Activated T-cell treated with anti-CD3 and anti-CD28 coated beads, Interleukin-2, amount 50 U/mL, for 72 hours (primary cell): Measurements from ENCODE around the gene SP8. TPM values are rescaled to one million over a fixed set of nuclear protein-coding genes. Genes with fewer than 3 reads are reported as not detected.

Source experiments
- ATAC-seq, 2 donors: fragments of 150-1000 bp; cut with Tn5 transposase; replicated peaks in 1 of 2; 2 replicates each; pipeline ENCODE4 v1.10.0; 2021; ENCODE audit warnings: moderate library complexity in 2 of 2, mild to moderate bottlenecking in 1 of 2
- DNase-seq, 2 donors: peaks; one replicate each; pipeline ENCODE4 v3.0.0; 2021 to 2022; ENCODE audit warnings: mixed read lengths in 1 of 2
- H3K27ac Mint-ChIP-seq: one replicate; pipeline ENCODE4 v1.8.0; 2022; ENCODE audit warnings: mild to moderate bottlenecking, moderate library complexity, mixed read lengths
- H3K27me3 Mint-ChIP-seq: one replicate; pipeline ENCODE4 v1.8.0; 2022; ENCODE audit warnings: low read depth, mixed read lengths
- H3K36me3 Mint-ChIP-seq, 2 donors: one replicate each; pipeline ENCODE4 v1.8.0; 2022; ENCODE audit warnings: mixed read lengths in 2 of 2, mild to moderate bottlenecking in 1 of 2; ENCODE audit not compliant: insufficient read depth in 2 of 2
- H3K4me1 Mint-ChIP-seq: one replicate; pipeline ENCODE4 v1.8.0; 2022; ENCODE audit warnings: low read depth, mixed read lengths
- H3K4me3 Mint-ChIP-seq, 2 donors: one replicate each; pipeline ENCODE4 v1.8.0; 2022; ENCODE audit warnings: mild to moderate bottlenecking in 2 of 2, mixed read lengths in 2 of 2, moderate library complexity in 2 of 2
- H3K9me3 Mint-ChIP-seq, 2 donors: one replicate each; pipeline ENCODE4 v1.8.0; 2022; ENCODE audit warnings: mixed read lengths in 2 of 2
- total RNA-seq, 2 donors: library from RNA; stranded (reverse); gene quantifications; one replicate each; pipeline ENCODE4 v1.2.3, GENCODE V29; 2022

SP8 gene
- total RNA-seq, 2 donors from 2014 or later, result not detected

DNA sequence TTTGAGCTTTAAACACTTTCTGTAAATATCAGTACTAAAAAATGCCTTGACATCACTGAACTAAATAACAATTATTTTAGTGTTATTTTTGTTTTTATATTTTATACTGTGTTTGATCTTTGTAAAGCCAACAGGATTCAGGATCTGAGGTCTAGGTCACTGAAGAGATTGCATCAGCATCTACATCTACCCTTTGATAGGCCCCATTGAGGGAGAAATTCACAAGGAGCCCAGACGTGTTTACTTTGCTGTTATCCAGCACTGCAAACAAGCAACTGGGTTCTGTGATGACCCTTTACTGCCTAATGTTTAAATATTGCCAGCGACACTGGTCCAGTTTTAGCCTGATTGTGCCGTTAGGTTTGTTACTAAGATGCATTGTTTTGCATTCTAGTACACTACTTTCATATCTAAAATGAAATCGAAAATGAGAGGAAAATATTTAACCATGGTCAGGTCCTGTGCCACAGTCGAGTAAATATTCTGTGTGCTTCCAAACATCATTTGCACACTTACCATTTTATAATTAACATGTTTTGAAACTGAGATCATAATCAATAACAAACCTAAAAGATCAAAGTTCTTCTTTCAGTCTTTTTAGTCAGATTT lies 48.7 kb downstream of the SP8 start:
- H3K36me3 Mint-ChIP-seq, result no peaks in the 10 kb centered on the region
- DNase-seq, result no peak
- H3K27me3 Mint-ChIP-seq, result no peaks in the 10 kb centered on the region
- H3K4me1 Mint-ChIP-seq, result no peaks in the 10 kb centered on the region
- no peak for ATAC-seq
- H3K27ac Mint-ChIP-seq, result no peak overlapping the region
- H3K9me3 Mint-ChIP-seq, result peaks cover 0 to 2% of the 10 kb centered on the region in 2 donors
- no peak overlapping the region for H3K4me3 Mint-ChIP-seq

DNA sequence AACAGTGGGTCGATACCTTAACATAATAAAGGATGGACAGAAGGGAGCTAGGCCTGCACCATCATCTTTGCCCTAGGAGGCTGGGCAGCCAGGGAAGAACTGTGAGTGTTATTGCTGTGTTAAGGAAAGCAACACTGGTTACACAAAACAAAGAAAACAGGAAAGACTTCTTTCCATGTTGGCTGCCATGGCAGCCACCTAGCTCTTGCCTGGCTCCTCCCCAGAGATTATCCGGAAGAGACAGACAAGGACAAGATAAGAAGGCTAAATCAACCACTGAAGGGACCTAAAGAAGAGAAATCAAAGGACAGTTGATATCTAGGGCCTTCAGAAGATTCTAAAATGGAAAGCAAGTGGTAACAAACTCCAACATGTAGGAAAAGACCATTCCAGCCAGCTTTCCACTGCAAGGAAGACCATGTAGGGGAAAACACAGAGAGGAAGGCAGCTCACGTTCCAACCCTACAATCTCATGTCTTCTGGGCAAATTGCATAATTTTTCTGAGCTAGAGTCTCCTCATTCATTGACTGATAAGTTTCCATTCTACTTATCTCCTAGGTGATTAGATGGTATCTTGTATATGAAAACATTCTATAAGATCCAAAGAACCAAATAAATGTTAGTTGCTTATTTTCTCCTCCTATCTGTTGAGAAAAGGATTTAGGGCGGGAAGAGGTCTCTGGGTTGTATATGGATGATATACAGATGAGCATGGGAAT lies 51.2 kb downstream of the SP8 start:
- ATAC-seq, result no peak
- Mint-ChIP-seq H3K4me1 (no peaks in the 10 kb centered on the region), H3K36me3 (no peaks in the 10 kb centered on the region), H3K27me3 (no peaks in the 10 kb centered on the region), H3K4me3 (no peak overlapping the region), H3K27ac (no peak overlapping the region), H3K9me3 (peaks cover 0 to 2% of the 10 kb centered on the region in 2 donors)
- no peak for DNase-seq

Other genes starting within 250 kb of the SP8 start
- not detected for gene ABCB5, start 171.2 kb downstream of the SP8 start, total RNA-seq